ENCODE results near the gene OR10G6. TPM values are rescaled to one million over a fixed set of nuclear protein-coding genes. Genes with fewer than 3 reads are reported as not detected.

The OR10G6 gene
- total RNA-seq, 1 donor from 2014 or later: not detected

DNA sequence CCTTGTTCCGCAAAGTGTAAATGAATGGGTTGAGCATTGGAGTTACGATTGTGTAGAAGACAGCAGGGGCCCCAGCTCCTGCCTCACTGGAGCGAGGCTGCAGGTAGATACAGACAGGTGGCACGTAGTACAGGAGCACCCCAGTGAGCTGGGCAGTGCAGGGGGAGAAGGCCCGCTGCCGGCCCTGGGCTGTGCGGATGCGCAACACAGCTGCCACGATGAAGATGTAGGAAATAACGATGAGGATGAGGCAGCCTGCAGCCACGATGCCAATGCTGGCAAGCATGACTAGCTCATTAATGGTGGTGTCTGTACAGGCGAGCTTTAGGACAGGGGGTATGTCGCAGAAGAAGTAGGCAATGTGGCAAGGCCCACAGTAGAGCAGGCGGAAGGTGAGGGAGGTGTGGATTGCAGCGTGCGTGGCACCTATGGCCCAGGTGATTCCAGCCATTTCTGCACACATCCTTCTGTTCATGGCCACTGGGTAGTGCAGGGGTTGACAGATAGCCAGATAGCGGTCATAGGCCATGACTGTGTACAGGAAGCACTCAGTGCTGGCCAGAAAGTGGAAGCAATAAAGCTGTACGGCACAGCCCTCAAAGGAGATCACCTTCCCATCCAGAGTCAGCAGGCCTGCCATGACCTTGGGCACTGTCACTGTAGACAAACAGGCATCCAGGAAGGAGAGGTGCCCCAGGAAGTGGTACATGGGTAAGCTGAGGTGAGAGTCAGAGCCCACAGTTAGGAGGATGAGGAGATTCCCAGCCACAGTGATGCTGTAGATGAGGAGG, 18.0 kb downstream of the OR10G6 start:
- no peaks in the 10 kb centered on the region for H3K9me3 ChIP-seq
- H3K36me3 ChIP-seq: no peaks in the 10 kb centered on the region
- intact Hi-C loops (cut with DNase I): no loop called here
- H3K27me3 ChIP-seq: no peaks in the 10 kb centered on the region
- H3K4me1 ChIP-seq: no peaks in the 10 kb centered on the region
- no peak overlapping the region for H3K27ac ChIP-seq
- no peak overlapping the region for H3K4me3 ChIP-seq
- no peak for TF ChIP-seq POLR2A (IDR thresholded peaks at IDR 0.05)
- TF ChIP-seq CTCF (IDR thresholded peaks at IDR 0.05): no peak
- no peak for TF ChIP-seq POLR2AphosphoS5 (IDR thresholded peaks at IDR 0.05; ENCODE audit: insufficient read depth in 1 of 2, low read depth in 1 of 2)
- DNase-seq (ENCODE audit: extremely low spot score in 2 of 2): no peak

DNA sequence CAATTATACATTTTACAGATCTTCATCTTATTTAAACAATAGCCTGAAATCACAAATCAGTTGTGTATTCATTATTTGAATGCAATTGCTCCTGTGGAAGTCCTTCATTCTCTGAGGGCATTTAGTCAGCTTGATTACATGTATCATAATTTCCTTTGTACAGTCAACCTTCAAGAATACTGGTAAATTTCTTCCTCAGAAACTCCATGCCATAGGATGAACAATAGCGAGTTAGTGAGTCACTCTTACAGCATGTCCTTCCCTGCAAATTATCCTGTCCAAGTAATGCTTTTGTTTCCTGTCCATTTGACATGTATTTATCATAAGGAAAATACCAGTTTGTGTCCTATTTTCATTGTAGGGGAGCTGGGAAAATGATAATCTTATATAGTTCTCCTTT, 21.1 kb downstream of the OR10G6 start:
- intact Hi-C loops (cut with DNase I): no loop called here
- TF ChIP-seq POLR2AphosphoS5 (IDR thresholded peaks at IDR 0.05; ENCODE audit: insufficient read depth in 1 of 2, low read depth in 1 of 2) (no peak), POLR2A (IDR thresholded peaks at IDR 0.05) (no peak), CTCF (IDR thresholded peaks at IDR 0.05) (no peak)
- Histone ChIP-seq H3K4me3 (no peak overlapping the region), H3K4me1 (no peaks in the 10 kb centered on the region), H3K27me3 (no peaks in the 10 kb centered on the region), H3K36me3 (no peaks in the 10 kb centered on the region), H3K27ac (no peak overlapping the region), H3K9me3 (no peaks in the 10 kb centered on the region)
- no peak for DNase-seq (ENCODE audit: extremely low spot score in 2 of 2)

- H3K27me3 ChIP-seq: no peaks in the 10 kb centered on the region
- no peak for DNase-seq (ENCODE audit: extremely low spot score in 2 of 2)
- H3K9me3 ChIP-seq: no peaks in the 10 kb centered on the region
- H3K4me1 ChIP-seq: no peaks in the 10 kb centered on the region
- intact Hi-C loops (cut with DNase I): no loop called here
- H3K4me3 ChIP-seq: no peak overlapping the region
- TF ChIP-seq POLR2A (IDR thresholded peaks at IDR 0.05): no peak
- TF ChIP-seq POLR2AphosphoS5 (IDR thresholded peaks at IDR 0.05; ENCODE audit: insufficient read depth in 1 of 2, low read depth in 1 of 2): no peak
- TF ChIP-seq CTCF (IDR thresholded peaks at IDR 0.05): no peak
- no peak overlapping the region for H3K27ac ChIP-seq
- H3K36me3 ChIP-seq: no peaks in the 10 kb centered on the region
These were observed 38.2 kb downstream of the OR10G6 start for GRCh38 chr11:123956752-123957151.

- no peak overlapping the region for H3K27ac ChIP-seq
- intact Hi-C loops (cut with DNase I): no loop called here
- no peak overlapping the region for H3K4me3 ChIP-seq
- no peaks in the 10 kb centered on the region for H3K4me1 ChIP-seq
- no peaks in the 10 kb centered on the region for H3K9me3 ChIP-seq
- H3K36me3 ChIP-seq: no peaks in the 10 kb centered on the region
- TF ChIP-seq POLR2A (IDR thresholded peaks at IDR 0.05): no peak
- no peak for TF ChIP-seq CTCF (IDR thresholded peaks at IDR 0.05)
- TF ChIP-seq POLR2AphosphoS5 (IDR thresholded peaks at IDR 0.05; ENCODE audit: insufficient read depth in 1 of 2, low read depth in 1 of 2): no peak
- H3K27me3 ChIP-seq: no peaks in the 10 kb centered on the region
- no peak for DNase-seq (ENCODE audit: extremely low spot score in 2 of 2)
These were observed 49.8 kb downstream of the OR10G6 start for GRCh38 chr11:123945132-123945531.

Other genes with a start within 250 kb of the OR10G6 start
- gene OR6X1, start 240.6 kb downstream of the OR10G6 start, total RNA-seq: not detected
- gene OR6M1, start 188.8 kb downstream of the OR10G6 start, total RNA-seq: not detected
- gene TMEM225, start 109.5 kb downstream of the OR10G6 start, total RNA-seq: not detected
- gene OR8D4, start 93.0 kb downstream of the OR10G6 start, total RNA-seq: not detected
- gene OR4D5, start 55.5 kb downstream of the OR10G6 start, total RNA-seq: not detected
- not detected for gene OR6T1, start 51.3 kb downstream of the OR10G6 start, total RNA-seq
- gene OR10S1, start 17.4 kb downstream of the OR10G6 start, total RNA-seq: not detected
- gene OR10G4, start 17.8 kb upstream of the OR10G6 start, total RNA-seq: not detected
- not detected for gene OR10G9, start 27.9 kb upstream of the OR10G6 start, total RNA-seq
- gene OR10G8, start 31.6 kb upstream of the OR10G6 start, total RNA-seq: not detected
- not detected for gene OR10G7, start 46.2 kb upstream of the OR10G6 start, total RNA-seq
- 17.9 TPM for gene VWA5A, start 120.3 kb upstream of the OR10G6 start, total RNA-seq
- gene OR10D3, start 188.2 kb upstream of the OR10G6 start, total RNA-seq: not detected
- gene OR8G1, start 245.9 kb upstream of the OR10G6 start, total RNA-seq: not detected

Measured in vagina (tissue), 2 donors.